ENCODE data around the gene NUAK2. TPM values are rescaled to one million over a fixed set of nuclear protein-coding genes. Genes with fewer than 3 reads are reported as not detected.
A peak's percentile ranks its signal among the peaks of the same experiment; 100 is the strongest.
"Not testable (repeated sequence)": the region's sequence is repeated elsewhere in the genome, so short reads cannot be mapped to it uniquely, and the experiment has no call there.

NUAK2 gene
- total RNA-seq (2014; rRNA removed) = 0.46 and 0.64 TPM in 2 replicates
- polyA plus RNA-seq (2012) = 2.2 TPM

DNA sequence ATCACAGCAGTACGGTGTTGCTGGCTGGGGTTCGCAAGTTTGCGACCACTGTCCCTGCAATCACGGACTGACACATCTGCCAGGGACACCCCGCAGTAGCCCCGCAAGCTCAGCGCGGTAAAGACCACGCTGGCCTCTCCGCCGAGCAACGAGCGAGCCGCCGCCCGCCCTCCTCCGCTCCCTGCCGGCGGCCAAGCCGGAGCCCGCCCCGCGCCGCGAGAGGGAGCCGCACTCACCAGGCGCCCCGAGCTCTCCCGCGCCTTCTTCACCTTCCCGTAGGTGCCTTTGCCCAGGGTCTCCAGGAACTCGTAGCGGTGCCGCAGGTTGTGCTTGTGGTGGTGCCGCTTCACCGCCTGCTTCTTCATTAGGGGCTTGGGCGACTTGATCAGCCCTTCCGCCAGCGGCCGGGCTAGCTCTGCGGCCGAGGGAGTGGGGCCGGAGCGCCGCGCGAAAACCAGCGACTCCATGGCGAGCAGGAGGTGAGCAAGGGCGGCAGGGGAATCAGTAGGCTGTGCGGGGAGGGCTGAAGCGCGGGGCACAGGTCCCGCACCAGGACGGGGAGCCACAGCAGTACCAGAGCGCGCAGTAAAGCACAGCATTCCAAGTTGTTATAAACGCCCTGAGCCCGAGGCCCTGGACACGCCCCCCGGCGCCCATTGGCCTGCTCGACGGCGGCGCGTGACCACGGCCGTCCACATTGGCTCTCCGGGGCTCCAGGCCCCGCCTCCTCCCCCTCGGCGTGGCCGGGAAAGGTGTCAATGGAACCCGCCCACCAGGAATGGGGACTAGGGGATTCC, at the start of gene NUAK2:
NUAK2 (minus strand) TSS at position 584 of the 797 bp plus-strand sequence; CDS start at position 467, 117 bp downstream.
- peak; percentile 73 for DNase-seq (ENCODE audit: low read depth)

DNA sequence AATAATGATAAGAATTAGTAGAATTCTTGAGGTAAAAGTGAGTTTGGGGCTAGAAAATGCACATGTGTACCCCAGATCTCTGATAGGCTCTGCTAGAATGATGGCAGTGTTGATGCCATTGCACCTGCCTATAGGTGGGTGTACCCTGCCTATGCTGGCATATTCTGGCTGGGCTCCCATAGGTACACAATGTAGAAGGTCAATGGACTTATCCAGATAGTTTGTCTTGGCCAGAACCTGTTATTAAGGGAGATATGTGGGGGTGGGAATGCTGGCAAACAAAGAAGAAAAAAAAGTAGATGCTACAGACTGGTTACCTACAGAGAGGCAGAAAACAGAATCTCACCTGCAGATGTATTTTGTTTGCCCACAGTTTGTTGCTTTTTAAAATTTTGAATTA, 49.2 kb upstream of the NUAK2 start:
- DNase-seq (ENCODE audit: low read depth) = no peak

DNA sequence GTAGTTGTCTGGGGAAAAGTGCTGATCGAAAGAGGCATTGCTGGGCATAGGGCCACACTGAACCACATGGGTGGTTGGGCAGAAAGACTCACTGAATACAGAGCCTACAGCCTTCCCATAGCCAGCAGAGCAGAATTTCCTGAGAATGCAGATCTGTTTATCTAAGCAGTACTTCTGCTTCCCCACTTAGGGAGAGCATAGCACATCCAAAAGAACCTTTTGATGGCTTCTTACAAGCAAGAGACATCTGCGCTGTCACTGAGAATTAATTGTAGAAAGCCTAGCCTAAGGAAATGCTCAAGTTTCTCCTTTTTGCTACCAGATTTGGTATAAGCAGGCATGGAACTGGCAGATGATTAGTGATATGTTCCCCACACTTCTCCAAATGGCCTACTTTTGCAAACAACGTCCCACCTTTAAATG, 48.2 kb upstream of the NUAK2 start:
- no peak for DNase-seq (ENCODE audit: low read depth)

DNA sequence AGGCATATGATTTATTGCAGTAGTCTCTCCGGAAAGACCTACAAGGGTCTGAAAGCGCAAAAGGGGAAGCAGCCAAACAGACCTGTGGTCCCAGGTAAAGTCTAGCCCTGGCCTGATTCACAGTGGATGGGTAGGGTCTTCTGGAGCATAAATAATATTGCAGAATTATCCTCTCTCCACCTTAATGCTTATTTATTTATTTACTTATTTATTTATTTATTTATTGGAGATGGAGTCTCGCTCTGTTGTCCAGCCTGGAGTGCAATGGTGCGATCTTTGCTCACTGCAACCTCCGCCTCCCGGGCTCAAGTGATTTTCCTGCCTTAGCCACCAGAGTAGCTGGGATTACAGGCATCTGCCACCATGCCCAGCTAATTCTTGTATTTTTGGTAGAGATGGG, 46.9 kb upstream of the NUAK2 start:
- DNase-seq (ENCODE audit: low read depth) = no peak

DNA sequence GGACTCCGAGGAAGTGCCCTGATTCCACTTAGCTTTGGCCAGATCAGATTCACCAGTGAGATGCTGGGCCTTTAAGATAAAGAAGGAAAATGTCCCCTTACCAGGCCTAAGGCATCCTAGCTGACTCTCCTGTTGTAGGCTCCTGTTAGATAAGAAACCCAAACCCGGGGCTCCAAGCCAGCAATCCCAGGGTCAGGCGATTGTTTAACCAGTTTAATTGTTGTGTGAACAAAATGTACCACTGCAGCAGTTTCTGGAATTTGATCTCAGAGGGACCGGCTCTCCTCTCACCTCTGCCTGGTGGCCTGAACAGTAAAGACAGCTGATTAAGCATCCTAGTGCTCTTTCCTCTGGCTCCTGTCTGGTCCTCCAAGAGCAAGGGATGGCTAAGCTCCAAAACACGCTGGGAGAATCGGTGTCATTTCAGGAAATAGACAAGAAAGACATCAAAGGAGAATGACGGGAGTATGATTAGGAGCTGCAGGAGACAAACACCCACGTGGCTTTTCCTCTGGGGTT, 44.5 kb upstream of the NUAK2 start:
- DNase-seq (ENCODE audit: low read depth) = no peak

DNA sequence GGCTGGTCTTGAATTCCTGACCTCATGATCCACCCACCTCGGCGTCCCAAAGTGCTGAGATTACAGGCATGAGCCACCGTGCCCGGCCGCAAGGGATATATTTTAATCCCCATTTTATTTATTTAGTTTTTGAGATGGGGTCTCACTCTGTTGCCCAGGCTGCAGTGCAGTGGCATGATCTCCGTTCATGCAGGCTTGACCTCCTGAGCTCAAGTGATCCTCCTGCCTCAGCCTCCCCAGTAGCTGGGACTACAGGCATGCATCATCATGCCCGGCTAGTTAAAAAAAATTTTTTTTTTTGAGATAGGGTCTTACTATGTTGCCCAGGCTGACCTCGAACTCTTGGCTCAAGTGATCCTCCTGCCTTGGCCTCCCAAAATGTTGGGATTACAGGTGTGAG, 43.5 kb upstream of the NUAK2 start:
- not testable (repeated sequence) for DNase-seq (ENCODE audit: low read depth)

DNA sequence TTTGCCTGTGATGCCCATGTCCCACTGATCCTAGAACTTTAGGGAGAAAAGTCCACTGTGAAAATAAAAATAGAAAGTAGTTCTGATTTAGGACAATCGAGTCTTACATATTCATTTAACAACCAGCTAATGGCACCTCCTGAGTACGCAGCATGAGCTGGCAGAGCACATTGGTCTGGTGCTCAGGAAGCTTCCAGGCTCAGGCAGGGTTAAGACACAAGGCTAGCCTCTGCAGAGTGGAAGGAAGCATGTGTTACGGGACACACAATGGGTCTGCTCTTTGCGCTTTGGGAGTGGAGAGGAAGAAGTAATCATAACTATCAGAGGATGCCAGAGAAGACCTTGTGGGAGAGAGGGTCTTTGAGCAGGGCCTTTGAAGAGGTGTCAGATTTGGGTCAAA, 39.3 kb upstream of the NUAK2 start:
- no peak for DNase-seq (ENCODE audit: low read depth)

DNA sequence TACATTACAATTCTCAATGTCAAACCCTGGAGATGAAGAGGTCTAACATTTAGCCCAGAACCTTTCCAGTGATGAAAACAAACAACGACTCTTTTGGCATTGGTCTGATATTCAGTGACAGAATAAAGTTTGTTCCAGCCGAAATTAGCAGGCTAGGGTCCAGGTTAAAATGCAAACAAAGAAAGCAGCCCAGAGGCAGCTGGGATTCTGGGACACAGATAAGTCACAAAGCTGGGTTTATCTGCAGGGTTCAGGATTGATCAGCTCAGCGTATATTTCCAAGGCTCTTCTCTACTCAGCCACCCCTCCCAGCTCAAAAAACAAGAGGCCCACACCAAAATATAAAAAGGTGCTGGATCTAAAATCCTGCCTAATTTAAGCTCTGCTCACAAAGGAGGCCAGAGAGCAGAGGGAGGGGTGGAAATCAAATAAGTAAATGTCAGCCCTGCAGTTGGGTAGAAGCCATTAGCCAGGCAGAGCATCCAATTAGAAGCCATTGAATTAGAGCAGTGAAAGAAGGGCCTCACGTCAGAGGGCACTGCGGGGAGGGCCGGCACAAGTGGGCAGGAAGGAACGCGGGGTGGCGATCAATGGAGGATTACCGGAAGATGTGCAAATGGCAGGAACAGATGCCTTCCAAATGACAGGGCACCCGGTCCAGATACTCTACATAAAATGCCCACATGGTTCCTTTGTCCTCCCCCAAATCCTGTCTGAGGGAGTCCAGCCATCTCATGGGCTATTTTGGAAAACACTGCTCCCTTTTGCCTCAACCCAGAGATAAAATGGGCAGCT, 38.4 kb upstream of the NUAK2 start:
- DNase-seq (ENCODE audit: low read depth) = no peak

DNA sequence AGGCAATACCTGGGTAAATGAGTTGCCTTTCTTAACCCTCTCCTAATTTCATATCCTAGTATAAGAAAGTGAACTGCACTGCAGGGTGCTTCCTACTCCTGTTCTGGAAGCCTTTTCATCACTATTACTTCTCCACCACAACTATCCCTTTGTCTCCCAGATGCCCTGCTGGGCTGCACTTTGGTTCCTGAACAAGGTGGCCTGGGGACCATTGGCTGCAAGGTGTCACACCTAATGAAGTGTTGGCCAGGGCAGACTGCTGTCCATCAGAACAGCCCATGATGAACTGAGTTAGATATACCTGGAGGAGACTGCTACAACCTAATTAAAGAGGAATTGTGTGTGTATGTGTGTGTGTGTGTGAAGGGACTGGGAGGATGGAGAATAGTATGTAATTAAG, 37.0 kb upstream of the NUAK2 start:
- no peak for DNase-seq (ENCODE audit: low read depth)

DNA sequence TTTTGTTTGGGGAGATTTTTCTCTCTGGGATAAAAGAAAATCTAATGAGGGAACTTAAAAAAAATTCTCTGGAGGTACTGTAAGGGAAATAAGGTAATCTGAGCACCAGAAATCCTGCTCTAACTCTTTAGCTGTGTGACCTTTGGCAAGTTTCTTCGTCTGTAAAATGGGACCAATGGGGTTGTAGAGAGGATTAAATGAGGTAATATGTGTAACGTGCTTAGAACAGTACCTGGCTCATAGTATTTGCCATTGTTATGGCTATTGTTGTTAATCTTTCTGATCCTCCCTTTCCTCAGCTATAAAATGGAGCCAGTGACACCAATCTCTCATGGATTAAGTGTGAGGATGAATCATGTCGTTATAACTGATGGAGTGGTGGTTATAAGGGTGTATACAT, 36.0 kb upstream of the NUAK2 start:
- DNase-seq (ENCODE audit: low read depth) = no peak

DNA sequence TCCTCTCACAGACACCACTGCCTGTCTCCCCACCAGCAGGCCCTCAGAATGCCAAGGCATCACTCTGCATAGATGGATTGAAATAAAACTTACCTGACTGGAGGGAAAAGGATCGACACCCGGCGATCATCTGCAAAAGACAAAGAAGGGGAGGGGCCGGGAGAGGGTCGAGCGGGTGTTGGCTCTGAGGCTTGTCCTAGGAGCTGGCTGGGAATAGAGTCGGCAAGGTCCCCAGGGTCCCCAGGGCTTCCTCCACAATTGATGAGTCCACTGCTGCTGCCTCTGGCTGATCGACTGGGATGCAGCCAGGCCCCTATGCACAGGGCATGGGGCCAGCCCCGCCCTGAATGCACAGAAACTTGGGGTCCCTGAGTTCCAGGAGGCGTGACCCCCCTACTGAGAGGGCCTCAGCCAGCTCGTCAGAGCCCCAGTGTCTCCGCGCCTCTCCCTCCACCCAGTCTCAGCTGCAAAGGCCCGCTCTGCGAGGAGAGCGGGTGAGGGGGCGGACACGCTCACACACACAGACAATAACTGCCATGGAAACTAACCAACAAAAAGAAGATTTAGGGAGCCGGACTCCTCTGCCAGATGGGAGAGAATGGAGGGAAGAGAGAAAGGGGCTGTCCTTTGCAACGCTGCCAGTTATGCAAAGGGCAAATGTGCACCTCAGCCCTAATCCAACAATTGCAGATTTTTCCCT, 35.0 kb upstream of the NUAK2 start, which contains the start of gene KLHDC8A:
KLHDC8A (minus strand) TSS at position 483 of the 700 bp plus-strand sequence. CDS start 13,318 bp downstream, outside the sequence.
- no peak for DNase-seq (ENCODE audit: low read depth)

DNA sequence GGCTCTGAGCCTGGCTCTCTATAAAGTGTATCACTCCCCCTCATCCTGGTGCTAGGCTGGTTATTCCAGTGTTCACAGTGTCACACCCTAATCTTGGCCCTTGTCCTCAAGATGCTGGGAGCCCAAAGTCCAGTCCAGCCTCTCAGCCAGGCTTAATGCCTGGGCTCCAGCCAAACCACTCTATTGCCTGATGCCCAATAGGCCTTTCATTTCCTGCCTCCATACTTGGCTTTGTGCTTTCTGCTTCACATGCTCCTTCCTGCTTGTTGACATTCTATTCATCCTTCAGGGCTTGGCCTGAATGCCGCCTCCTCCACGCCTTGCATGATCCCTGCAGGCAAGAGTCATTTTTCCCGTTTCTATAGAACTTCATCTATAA, 33.5 kb upstream of the NUAK2 start:
- DNase-seq (ENCODE audit: low read depth) = no peak

DNA sequence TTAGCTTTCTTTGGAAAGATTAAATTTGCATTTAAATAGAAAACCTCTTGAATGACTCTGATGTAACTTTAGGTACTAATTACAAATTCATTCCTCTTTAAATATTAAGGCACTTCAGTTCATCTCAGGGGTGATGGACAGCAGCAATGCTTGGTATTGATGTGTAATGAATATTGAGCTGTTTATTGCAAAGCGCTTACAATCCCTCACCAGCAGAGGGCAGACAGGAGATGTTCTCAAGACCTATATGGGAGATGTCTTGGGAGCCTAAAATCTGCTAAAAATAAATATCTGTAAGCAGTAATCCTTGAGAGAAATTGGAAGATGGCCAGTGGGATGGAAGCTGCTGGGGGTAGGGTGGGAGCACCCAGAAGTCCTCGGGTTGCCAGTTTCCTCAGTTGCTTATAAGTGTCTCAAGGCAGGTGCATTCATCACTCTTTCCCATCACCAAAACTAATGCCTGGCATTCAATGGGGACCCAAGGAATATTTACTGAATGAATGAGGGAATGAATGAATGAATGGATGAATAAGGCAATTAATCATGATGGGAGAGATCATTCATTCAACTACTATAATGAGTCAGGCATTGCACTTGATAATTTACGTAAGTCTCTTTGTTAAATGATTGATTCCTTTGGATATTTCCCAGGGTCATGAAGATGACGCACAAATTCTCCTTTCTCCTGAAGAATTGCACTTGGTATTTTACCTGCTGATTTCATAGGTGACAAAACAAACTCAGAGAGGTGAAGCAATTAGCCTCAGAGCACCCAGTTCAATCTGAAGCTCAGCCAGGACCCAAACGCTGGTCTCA, 32.9 kb upstream of the NUAK2 start:
- peak; percentile 65 for DNase-seq (ENCODE audit: low read depth)

DNA sequence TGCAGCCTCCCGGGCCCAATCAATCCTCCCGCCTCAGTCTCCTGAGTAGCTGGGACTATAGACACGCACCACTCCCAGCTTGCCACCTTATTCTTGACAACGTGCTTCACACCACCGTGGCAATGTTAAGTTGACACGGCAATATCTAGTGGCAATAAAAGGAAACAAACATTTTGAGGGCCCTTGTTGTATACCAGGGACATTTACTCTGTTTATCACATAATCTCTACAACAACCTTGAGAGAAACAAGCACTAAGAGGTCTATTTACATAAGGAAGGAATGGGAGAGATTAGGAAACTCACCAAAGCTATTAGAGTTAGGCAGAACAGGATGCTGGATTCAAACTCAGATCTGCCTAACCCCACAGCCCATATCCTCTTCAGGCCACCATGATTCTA, 32.1 kb upstream of the NUAK2 start:
- no peak for DNase-seq (ENCODE audit: low read depth)

DNA sequence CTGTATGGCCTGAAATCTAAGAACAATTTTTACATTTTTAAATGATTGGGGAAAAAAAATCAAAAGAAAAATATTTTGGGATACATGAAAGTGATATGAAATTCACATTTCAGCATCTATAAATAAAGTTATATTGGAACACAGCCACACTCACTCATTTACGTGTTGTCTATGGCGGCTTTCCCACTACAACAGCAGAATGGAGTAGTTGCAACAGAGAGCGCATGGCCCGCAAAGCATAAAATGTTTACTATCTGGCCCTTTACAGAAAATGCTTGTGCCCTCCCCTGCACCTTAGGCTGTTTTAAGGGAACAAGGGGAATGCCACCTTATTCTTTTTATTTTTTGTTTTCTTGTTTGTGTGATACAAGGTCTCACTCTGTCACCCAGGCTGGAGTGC, 31.6 kb upstream of the NUAK2 start:
- no peak for DNase-seq (ENCODE audit: low read depth)

DNA sequence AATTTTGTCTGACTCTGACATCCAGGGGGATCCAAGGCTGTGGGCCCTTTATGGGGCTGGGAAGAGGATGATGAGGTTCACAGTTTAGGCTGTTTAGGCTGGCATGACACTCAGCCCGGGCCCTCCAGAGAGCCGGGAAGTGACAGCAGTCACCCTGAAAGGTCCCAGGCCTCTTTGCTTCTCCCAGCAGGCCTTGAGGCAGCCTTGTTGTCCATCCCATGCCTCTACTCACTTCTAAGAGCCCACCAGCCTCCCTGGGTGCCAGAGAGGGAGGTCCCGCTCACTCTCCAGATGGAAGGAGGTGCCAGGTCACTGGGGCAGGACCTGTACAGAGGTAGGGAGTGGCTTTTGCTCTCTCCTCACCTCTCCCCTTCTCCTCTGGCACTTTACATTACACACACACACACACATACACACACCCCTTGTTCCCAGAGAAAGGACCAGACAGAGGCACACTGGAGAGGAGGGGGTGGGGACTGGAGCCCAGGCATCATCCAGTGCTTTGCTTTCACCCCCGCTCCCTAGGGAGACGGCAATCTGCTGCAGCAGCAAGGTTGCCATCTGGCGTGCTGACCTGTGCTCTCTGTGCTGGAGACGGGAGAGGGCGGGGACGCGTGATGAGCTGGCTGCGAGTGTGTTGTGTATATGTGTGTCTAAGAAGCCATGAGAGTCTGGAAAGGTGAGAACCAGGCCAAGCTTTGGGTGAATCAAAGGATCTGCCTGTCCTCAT, 30.6 kb upstream of the NUAK2 start:
- DNase-seq (ENCODE audit: low read depth) = no peak

DNA sequence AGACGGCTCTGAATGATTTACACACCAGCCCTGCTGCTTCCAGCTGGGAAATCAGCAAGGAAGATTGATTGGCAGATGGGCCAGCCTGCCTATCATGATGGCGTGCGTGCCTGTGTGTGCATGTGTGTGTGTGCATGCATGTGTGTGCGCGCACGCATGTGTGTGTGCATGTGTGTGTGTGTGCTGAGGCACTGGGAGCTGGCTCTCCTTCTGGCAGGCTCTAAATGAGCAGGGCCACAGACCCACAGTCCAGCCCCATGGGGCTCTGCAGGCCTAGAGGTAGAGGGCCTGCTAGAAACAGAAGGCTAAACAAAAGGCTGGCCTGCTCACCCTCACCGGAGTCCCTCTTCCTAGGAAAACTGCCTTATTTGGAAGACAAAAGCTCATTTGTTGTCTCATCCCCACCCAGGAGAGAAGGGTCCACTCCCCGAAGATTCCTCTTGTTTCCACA, 29.2 kb upstream of the NUAK2 start:
- DNase-seq (ENCODE audit: low read depth) = no peak

DNA sequence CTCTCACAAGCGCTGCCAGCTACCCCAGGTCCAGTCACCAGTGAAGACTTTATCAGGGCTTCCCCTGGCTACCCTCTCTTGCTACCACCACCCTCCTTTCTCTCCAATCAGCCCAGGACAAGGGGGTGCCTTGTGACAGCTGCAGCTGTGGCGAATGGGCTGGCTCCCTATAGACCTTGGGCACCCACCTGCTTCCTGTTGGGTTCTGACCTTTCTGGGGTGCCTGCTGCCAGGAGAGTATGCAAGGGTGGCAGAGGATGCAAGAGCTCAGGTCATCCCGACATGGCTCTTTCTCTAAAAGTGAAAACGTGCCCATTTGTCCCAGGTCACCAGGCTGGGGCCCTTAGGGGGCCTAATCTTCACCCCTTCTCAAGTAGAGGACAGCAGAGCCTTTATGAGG, 28.6 kb upstream of the NUAK2 start:
- no peak for DNase-seq (ENCODE audit: low read depth)

DNA sequence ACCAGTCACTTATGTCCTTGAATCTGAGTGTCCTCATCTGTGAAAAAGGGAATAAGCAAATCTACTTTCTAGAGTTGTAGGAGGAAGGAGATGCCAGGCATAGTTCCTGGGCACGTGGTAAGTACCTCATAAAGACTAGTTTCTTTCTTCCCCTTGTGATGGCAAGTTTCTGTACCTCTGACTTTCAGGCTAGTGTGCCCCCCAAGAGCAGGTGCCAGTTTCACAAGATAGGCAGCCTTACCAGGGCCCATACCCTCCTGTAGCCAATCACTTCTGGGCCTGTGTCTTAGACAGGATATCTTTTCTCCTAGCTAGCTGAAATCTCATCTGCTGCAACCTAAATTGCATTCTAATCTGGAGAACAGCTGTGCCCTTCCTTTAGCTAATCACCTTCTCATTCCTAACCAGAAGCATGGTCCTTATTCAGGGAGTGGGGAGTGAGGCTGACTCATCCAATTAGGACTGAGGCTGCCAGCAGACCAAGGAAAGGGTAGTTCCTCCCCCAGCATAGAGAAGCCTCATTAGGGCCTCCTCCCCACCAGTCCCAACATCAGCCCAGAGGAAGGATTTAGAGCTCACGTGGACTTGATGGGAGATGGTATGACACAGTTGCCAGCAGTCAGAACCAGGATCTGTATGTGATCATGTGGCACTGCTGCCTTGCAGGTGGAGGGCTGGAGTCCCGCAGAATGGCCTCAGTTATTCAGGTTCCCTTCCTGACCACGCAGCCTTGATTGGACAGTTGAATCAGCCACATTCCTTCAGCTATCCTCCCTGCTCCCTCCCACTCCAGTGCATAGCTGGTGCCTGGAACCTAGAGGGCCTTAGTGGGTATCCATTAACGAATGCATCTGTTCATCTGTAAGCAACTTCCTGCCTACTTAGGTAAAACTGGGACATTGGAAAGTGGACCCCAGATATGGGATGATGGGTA, 27.3 kb upstream of the NUAK2 start:
- DNase-seq (ENCODE audit: low read depth) = no peak
